Stimulated activated CD8-positive, alpha-beta memory T cell treated with anti-CD3 and anti-CD28 coated beads, Interleukin-12 subunit alpha, Interleukin-12 subunit beta, amount 100 ng/mL, for 24 hours (primary cell): ENCODE results near the gene ADGRL3.
"Not testable (repeated sequence)": the region's sequence is repeated elsewhere in the genome, so short reads cannot be mapped to it uniquely, and the experiment has no call there.

Experiments used
- DNase-seq: peaks from one replicate; pipeline ENCODE4 v3.0.0-alpha.2; 2020; ENCODE audit errors: extremely low read depth

The ADGRL3 gene

GRCh38 chr4:61753739-61754138 lies 553.6 kb downstream of the ADGRL3 start:
- DNase-seq: no peak

GRCh38 chr4:61756937-61757336 lies 556.8 kb downstream of the ADGRL3 start:
- not testable (repeated sequence) for DNase-seq

- not testable (repeated sequence) for DNase-seq
Observed at GRCh38 chr4:61757983-61758382, 557.9 kb downstream of the ADGRL3 start.

GRCh38 chr4:61758596-61758995 lies 558.5 kb downstream of the ADGRL3 start:
- DNase-seq: not testable (repeated sequence)

DNA sequence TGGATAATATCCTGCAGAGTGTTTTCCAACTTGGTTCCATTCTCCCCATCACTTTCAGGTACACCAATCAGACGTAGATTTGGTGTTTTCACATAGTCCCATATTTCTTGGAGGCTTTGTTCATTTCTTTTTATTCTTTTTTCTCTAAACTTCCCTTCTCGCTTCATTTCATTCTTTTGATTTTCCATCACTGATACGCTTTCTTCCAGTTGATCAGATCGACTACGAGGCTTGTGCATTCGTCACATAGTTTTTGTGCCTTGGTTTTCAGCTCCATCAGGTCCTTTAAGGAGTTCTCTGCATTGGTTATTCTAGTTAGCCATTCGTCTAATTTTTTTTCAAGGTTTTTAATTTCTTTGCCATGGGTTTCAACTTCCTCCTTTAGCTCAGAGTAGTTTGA lies 559.1 kb downstream of the ADGRL3 start:
- DNase-seq: not testable (repeated sequence)

GRCh38 chr4:61759885-61760284 lies 559.8 kb downstream of the ADGRL3 start:
- not testable (repeated sequence) for DNase-seq

DNA sequence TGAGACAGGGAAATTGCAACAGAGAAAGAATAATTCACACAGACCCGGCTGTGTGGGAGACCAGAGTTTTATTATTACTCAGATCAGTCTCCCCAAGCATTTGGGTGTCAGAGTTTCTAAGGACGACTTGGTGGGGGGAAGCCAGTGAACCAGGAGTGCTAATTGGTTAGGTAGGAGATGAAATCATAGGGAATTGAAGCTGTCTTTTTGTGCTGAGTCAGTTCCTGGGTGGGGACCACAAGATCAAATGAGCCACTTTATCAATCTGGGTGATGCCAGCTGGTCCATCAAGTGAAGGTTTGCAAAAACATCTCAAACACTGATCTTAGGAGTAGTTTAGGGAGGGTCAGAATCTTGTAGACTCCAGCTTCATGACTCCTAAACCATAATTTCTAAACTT lies 560.7 kb downstream of the ADGRL3 start:
- no peak for DNase-seq

- no peak for DNase-seq
Observed at GRCh38 chr4:61762722-61763627, 562.8 kb downstream of the ADGRL3 start.

- DNase-seq: no peak
Observed at GRCh38 chr4:61763682-61764081, 563.6 kb downstream of the ADGRL3 start.

DNA sequence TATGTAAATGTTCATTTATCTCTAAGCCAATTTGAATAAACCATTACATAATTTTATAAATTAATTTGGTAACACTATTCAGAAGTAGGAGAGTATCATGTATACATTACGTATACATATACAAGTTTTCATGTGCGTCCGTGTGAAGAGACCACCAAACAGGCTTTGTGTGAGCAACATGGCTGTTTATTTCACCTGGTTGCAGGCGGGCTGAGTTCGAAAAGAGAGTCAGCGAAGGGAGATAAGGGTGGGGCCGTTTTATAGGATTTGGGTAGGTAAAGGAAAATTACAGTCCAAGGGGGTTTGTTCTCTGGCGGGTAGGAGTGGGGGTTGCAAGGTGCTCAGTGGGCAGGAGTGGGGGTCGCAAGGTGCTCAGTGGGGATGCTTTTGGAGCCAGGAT lies 564.0 kb downstream of the ADGRL3 start:
- not testable (repeated sequence) for DNase-seq

GRCh38 chr4:61769444-61770167 lies 569.5 kb downstream of the ADGRL3 start:
- not testable (repeated sequence) for DNase-seq

- no peak for DNase-seq
Observed at GRCh38 chr4:61770456-61770855, 570.3 kb downstream of the ADGRL3 start.

DNA sequence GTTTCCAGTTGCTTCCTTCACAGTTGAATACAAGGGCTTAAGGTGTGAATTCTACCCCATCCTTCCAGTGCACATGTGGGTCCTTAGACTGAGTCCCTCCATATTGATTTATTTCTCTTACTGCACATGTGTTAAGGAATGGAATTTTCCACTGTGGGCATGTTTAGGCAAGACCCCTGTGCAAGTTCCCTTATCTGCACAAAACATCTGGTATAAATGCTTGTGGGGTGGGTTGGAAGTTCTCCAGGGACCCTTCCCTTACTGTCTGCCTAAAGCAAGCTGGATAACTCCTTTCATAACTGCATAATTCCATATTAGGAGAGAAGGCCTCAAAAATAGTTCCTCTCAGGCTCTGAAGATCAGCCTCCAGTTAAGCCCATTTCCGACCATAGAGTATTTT lies 570.9 kb downstream of the ADGRL3 start:
- DNase-seq: no peak

DNA sequence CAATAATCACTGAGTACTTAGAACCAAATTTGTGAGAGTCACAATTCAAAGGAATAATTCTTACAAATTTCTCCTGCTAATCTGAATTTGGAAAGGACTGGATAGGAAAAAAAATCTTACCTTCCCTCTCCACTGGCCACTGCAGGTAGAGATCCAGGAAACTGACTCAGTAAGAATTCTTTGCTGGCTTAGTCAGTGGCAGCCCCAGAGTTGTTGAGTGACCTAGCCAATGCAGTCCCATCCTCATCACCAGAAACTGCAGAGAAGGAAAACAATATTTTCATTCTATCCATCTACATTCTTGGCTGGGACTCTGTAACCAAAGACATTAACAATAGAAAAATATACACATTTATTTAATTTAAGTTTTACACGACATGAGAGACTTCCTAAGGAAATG lies 572.0 kb downstream of the ADGRL3 start:
- no peak for DNase-seq

DNA sequence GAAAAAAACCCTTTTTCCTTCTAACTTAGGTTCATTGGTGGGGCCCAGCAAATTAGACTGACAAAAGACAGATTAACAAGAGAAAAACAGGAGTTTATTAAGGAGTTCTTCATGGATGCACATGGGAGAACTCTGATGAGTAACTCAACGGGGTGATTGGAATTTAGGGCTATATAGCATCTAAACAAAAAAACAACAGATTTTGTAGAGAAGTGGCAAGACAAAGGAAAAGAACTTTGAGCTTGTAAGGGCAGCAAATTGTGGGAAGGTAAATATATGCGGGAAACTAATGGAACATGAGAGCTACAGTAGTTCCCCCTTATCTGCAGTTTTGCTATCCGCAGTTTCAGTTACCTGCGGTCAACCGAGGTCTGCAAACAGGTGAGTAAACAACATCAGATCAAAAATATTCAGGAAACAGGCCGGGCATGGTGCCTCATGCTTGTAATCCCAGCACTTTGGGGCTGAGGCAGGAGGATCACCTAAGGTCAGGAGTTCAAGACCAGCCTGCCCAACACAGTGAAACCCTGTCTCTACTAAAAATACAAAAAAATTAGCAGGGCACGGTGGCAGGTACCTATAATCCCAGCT lies 573.6 kb downstream of the ADGRL3 start:
- DNase-seq: no peak

- DNase-seq: no peak
Observed at GRCh38 chr4:61782133-61782532, 582.0 kb downstream of the ADGRL3 start.

- DNase-seq: no peak
Observed at GRCh38 chr4:61783050-61783449, 582.9 kb downstream of the ADGRL3 start.

DNA sequence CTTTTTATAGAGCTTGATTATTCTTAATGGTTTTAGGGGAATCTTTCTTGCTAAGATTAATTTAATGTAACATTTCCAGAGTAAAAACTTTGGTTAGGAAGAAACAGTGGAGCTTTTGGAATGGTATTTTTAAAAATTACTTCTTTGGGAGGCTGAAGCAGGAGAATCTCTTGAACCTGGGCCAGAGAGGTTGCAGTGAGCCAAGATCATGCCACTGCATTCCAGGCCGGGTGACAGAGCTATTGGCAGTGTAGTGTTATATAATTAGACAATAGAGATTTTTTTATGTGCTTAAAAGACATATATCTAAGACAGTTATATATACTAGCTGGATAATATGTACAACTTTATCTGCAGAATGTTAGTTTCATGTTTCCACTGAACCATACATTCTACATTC lies 585.6 kb downstream of the ADGRL3 start:
- no peak for DNase-seq

GRCh38 chr4:61786211-61786610 lies 586.1 kb downstream of the ADGRL3 start:
- no peak for DNase-seq

DNA sequence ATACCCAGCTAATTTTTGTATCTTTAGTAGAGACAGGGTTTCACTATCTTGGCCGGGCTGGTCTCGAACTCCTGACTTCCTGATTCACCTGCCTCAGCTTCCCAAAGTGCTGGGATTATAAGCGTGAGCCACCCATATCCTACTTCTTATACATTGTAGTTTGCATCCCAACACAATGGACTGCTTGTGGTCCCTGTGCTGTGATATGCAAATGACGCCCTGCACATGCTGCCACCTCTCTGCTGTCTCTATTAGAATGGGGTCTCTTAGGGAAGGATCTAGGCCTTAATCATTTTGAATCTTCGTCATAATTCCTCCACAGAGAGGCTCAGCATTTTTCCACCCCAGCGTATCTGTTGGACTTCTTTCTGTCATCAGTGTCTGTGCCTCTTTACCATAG lies 595.9 kb downstream of the ADGRL3 start:
- DNase-seq: no peak

GRCh38 chr4:61799794-61800193 lies 599.7 kb downstream of the ADGRL3 start:
- DNase-seq: no peak

DNA sequence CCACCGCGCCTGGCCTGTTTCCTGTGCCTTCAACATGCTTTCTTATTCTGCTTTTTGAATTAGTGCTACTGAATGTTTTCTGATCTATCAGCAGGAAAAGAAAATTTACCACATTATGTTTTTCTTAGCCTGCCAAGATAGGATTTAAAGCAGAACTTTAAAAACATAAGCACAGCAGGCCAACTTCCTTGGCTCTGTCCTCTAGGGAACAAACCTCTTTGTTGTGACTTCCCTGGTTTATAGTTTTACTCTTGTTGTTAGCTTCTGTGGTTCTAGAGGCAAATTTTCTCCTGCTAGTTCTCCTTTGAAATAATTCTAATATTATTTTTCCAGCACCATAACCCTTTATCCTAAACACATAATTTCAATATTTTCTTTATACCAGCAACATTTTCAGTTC lies 605.1 kb downstream of the ADGRL3 start:
- DNase-seq: no peak

DNA sequence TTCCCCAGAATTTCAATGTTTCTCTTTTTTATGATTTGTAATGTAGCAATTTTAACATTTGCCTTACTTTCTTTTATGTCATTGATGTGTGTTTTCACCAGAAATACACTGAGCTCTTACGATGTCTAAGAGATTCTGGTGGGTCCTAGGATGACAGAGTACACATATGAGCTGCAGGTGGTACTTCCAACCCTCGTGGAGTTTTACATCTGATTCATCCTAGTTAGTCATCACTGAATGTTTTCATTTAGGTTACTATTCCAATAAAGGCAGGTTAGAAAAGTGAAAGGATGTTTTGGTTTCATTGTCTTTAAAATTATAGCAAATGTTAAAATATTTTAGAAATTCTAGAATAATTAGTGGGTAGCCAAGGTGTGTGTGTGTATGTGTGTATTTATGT lies 605.9 kb downstream of the ADGRL3 start:
- DNase-seq: no peak
